Parathyroid adenoma (tissue), 2 donors: ENCODE results near the gene NKTR.
"Not testable (repeated sequence)": the region's sequence is repeated elsewhere in the genome, so short reads cannot be mapped to it uniquely, and the experiment has no call there.

Experiments
- H2AFZ ChIP-seq: fragments of 300-600 bp; sonication (generic); one replicate; pipeline ENCODE4 v1.7.0; 2017; ENCODE audit warnings: antibody characterized with exemption, mild to moderate bottlenecking
- H3K27ac ChIP-seq: fragments of 300-600 bp; sonication (generic); one replicate; pipeline ENCODE4 v1.7.0; 2017
- H3K27me3 ChIP-seq: fragments of 300-600 bp; sonication (generic); one replicate; pipeline ENCODE4 v1.7.0; 2017; ENCODE audit warnings: low read length; ENCODE audit not compliant: control insufficient read depth, insufficient read depth
- H3K36me3 ChIP-seq: fragments of 300-600 bp; sonication (generic); one replicate; pipeline ENCODE4 v1.7.0; 2017; ENCODE audit warnings: low read length; ENCODE audit not compliant: control insufficient read depth, insufficient read depth
- H3K4me1 ChIP-seq: fragments of 300-600 bp; sonication (generic); one replicate; pipeline ENCODE4 v1.7.0; 2017; ENCODE audit warnings: control low read depth
- H3K4me2 ChIP-seq: fragments of 300-600 bp; sonication (generic); one replicate; pipeline ENCODE4 v1.7.0; 2017; ENCODE audit warnings: low read length
- H3K4me3 ChIP-seq: fragments of 300-600 bp; sonication (generic); one replicate; pipeline ENCODE4 v1.7.0; 2017; ENCODE audit warnings: low read depth, low read length
- H3K79me2 ChIP-seq: fragments of 300-600 bp; sonication (generic); one replicate; pipeline ENCODE4 v1.7.0; 2017; ENCODE audit warnings: control low read depth
- H3K9ac ChIP-seq: fragments of 300-600 bp; sonication (generic); one replicate; pipeline ENCODE4 v1.7.0; 2017; ENCODE audit warnings: mild to moderate bottlenecking
- H3K9me3 ChIP-seq: fragments of 300-600 bp; sonication (generic); one replicate; pipeline ENCODE4 v1.7.0; 2017; ENCODE audit warnings: low read length; ENCODE audit not compliant: control insufficient read depth
- CTCF ChIP-seq: fragments of 300-600 bp; sonication (generic); IDR thresholded peaks from one replicate; pipeline ENCODE4 v1.7.0; 2017; ENCODE audit warnings: antibody characterized with exemption, mild to moderate bottlenecking
- donor health status: primary hyperparathyroidism.

NKTR gene

GRCh38 chr3:42578054-42578453 lies 22.4 kb upstream of the NKTR start:
- no peak overlapping the region for H3K4me3 ChIP-seq
- no peak for TF ChIP-seq CTCF
- H3K36me3 ChIP-seq, result no peaks in the 10 kb centered on the region
- H3K9ac ChIP-seq, result no peak overlapping the region
- no peak overlapping the region for H3K4me2 ChIP-seq
- peaks cover 13% of the 10 kb centered on the region for H3K79me2 ChIP-seq
- H3K27me3 ChIP-seq, result no peaks in the 10 kb centered on the region
- H3K9me3 ChIP-seq, result no peaks in the 10 kb centered on the region
- peaks cover 6% of the 10 kb centered on the region for H3K4me1 ChIP-seq
- H2AFZ ChIP-seq, result no peak overlapping the region
- no peak overlapping the region for H3K27ac ChIP-seq

- H3K27ac ChIP-seq, H3K9me3 ChIP-seq, H2AFZ ChIP-seq, H3K9ac ChIP-seq, H3K4me2 ChIP-seq, H3K4me1 ChIP-seq, H3K27me3 ChIP-seq, H3K4me3 ChIP-seq, H3K36me3 ChIP-seq: not testable (repeated sequence)
- H3K79me2 ChIP-seq, result peaks cover 17% of the 10 kb centered on the region
Observed at GRCh38 chr3:42579346-42579745, 21.1 kb upstream of the NKTR start.

DNA sequence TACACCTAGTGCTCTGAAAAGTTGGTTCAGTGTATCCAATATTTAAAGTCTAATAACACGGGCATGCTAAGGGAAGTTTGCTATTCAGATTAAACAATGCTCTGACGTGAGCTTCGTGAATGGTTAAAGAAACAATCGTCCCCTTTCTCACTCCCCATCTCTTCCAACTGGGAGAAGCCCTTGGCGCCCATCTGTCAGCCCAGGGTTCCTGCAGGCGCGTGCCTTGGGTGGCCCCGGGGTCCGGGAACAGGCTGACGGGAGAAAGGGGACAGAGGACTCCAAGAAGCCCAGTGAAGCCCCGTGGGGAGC lies 19.1 kb upstream of the NKTR start:
- H3K27me3 ChIP-seq, result no peaks in the 10 kb centered on the region
- no peaks in the 10 kb centered on the region for H3K9me3 ChIP-seq
- H3K79me2 ChIP-seq, result peaks cover 6% of the 10 kb centered on the region
- peak overlapping the region; percentile 91 for H3K4me2 ChIP-seq
- peak overlapping the region; percentile 89 for H3K4me3 ChIP-seq
- peak overlapping the region; percentile 84 for H2AFZ ChIP-seq
- no peak for TF ChIP-seq CTCF
- peak overlapping the region; percentile 32 for H3K9ac ChIP-seq
- peak overlapping the region; percentile 87 for H3K27ac ChIP-seq
- no peaks in the 10 kb centered on the region for H3K36me3 ChIP-seq
- peaks cover 6% of the 10 kb centered on the region for H3K4me1 ChIP-seq

- Histone ChIP-seq H3K4me3 (peak within 1 kb of the TSS; percentile 89), H3K9me3 (no peaks in the 10 kb centered on the region), H3K27ac (peak within 1 kb of the TSS; percentile 87), H3K9ac (peak within 1 kb of the TSS; percentile 32), H3K79me2 (peaks cover 6% of the 10 kb centered on the region), H3K27me3 (no peaks in the 10 kb centered on the region), H3K36me3 (no peaks in the 10 kb centered on the region), H2AFZ (peak within 1 kb of the TSS; percentile 84), H3K4me2 (peak within 1 kb of the TSS; percentile 91), H3K4me1 (peaks cover 6% of the 10 kb centered on the region)
- TF ChIP-seq CTCF, result peak; percentile 42
Observed at GRCh38 chr3:42581709-42582473, 18.6 kb upstream of the NKTR start, which contains the start of gene SEC22C. Gene SEC22C (minus strand): TSS chr3:42581967. CDS start chr3:42569046, 12,921 bp downstream.

DNA sequence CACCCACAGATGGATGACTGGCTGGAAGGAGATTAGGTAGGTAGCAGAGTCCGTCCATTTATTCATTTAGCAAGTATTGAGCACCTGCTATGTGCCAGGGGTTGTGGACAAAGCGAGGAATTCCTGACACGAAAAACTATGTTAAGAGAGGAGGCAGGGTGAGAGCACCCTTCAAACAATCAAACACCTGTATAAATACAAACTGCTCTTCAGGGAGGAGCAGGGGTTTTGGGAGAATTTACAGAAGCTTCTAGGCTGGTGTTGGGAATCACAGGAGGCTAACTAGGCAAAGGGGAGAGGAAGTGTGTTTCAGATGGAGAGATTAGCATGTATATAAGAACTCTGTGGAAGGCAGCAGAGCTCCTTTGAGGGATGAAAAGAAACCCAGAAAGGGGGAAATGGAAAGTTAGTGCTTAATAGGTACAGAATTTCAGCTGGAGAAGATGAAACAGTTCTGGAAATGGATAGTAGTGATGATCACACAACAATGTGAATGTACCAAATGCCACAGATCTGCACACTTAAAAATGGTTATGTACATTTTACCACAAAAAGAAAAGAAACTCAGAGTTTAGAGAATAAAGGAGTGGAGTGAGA lies 17.9 kb upstream of the NKTR start:
- Histone ChIP-seq H3K27me3 (no peaks in the 10 kb centered on the region), H3K9me3 (no peaks in the 10 kb centered on the region), H3K9ac (peak overlapping the region; percentile 32), H3K4me3 (peak overlapping the region; percentile 89), H3K36me3 (no peaks in the 10 kb centered on the region), H3K4me1 (peaks cover 6% of the 10 kb centered on the region), H3K4me2 (peak overlapping the region; percentile 91), H2AFZ (peak overlapping the region; percentile 84), H3K27ac (peak overlapping the region; percentile 87), H3K79me2 (peaks cover 6% of the 10 kb centered on the region)
- no peak for TF ChIP-seq CTCF
